ENCODE results near the gene CHDH.

DNA sequence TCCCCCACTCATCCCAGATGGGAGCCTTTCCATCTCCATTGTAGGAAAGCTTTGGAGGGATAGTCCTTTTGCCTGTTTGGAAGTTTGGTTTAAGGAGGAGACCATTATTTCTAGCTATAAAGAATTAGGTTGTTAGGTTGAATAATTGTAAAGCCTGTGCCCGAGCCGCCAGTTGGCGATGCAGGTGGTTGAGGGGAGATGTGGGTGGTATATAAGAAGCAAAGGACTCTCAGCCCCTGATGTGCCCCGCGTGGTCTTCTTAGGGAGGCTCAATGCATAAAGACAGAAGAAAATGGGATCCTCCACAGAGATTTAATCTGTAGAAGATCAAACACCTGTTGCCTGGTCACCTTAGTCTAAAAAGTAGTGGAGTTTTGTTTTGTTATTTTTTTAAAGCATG is 55.7 kb downstream of the CHDH start:
- TF ChIP-seq POLR2AphosphoS5 (IDR thresholded peaks at IDR 0.05; ENCODE audit: borderline replicate concordance, low read depth, low read length) (no peak), EZH2 (IDR thresholded peaks at IDR 0.05) (no peak)
